AG04450 (cell line): ENCODE data around the gene KBTBD4. TPM values are rescaled to one million over a fixed set of nuclear protein-coding genes. Genes with fewer than 3 reads are reported as not detected.
"Not testable (repeated sequence)": the region's sequence is repeated elsewhere in the genome, so short reads cannot be mapped to it uniquely, and the experiment has no call there.

Experiments used
- CTCF ChIA-PET: fragments of 300-600, 350-600 bp; formaldehyde crosslinking; extraction: SDS; loops from one replicate; lab custom pipeline; 2022; ENCODE audit warnings: antibody characterized with exemption, inconsistent platforms; lab: Charles Lee
- POLR2A ChIA-PET: fragments of 350-600 bp; formaldehyde crosslinking; extraction: SDS; loops from one replicate; lab custom pipeline; 2021; ENCODE audit warnings: antibody characterized with exemption, inconsistent platforms; lab: Yijun Ruan, JAX
- DNase-seq: peaks from one replicate; pipeline ENCODE4 v3.0.0-alpha.2; 2011; ENCODE audit warnings: low read depth, low spot score
- H3K27ac ChIP-seq: one replicate; pipeline ENCODE4 v1.5.1; 2012; ENCODE audit warnings: low read depth, low read length, control low read depth
- H3K27me3 ChIP-seq: one replicate; pipeline ENCODE4 v1.6.0; 2012; ENCODE audit warnings: low read length; ENCODE audit not compliant: control insufficient read depth, insufficient read depth
- H3K4me3 ChIP-seq: 2 replicates; pipeline ENCODE4 v1.5.1; 2011; ENCODE audit warnings: mild to moderate bottlenecking, low read depth, low read length, control low read depth
- H3K9me3 ChIP-seq: 2 replicates; pipeline ENCODE4 v1.5.1; 2012; ENCODE audit warnings: low read length; ENCODE audit not compliant: control insufficient read depth, insufficient read depth
- CTCF ChIP-seq: IDR thresholded peaks from 2 replicates; pipeline ENCODE4 v1.5.1; 2011; ENCODE audit warnings: low read depth, low read length, control low read depth, inconsistent platforms
- polyA plus RNA-seq: library from polyadenylated mRNA; depleted of rRNA; stranded (reverse); fragments of >200 nt; gene quantifications from 2 replicates; pipeline ENCODE4 v1.2.3, GENCODE V29; 2011; rRNA removed
- small RNA-seq: library from RNA; depleted of rRNA; stranded (forward); fragments of <200 nt; gene quantifications from one replicate; pipeline ENCODE3, GENCODE V24; 2012; ENCODE audit warnings: low read depth; ENCODE audit not compliant: insufficient read length

Gene KBTBD4
- polyA plus RNA-seq, 1 experiment, result 20.0 TPM

GRCh38 chr11:47527186-47527585 lies 51.6 kb downstream of the KBTBD4 start:
- Histone ChIP-seq H3K4me3 (no peak overlapping the region), H3K27ac (no peak overlapping the region), H3K27me3 (no peaks in the 10 kb centered on the region), H3K9me3 (no peaks in the 10 kb centered on the region)
- no peak for DNase-seq
- TF ChIP-seq CTCF, result no peak
- CTCF ChIA-PET, result no interaction called here
- POLR2A ChIA-PET, result no interaction called here

- DNase-seq, CTCF ChIA-PET, H3K27me3 ChIP-seq, POLR2A ChIA-PET, H3K27ac ChIP-seq, H3K9me3 ChIP-seq, H3K4me3 ChIP-seq: not testable (repeated sequence)
Observed at GRCh38 chr11:47526032-47526431, 52.7 kb downstream of the KBTBD4 start.

- CTCF ChIA-PET, result interaction anchor here (1.1 to 1.5 kb wide), 2 partner anchors 14 to 29 kb away, joined by 3 to 6 read pairs; no protein-coding TSS in a partner anchor
- no peak for TF ChIP-seq CTCF
- Histone ChIP-seq H3K27me3 (no peaks in the 10 kb centered on the region), H3K4me3 (no peak overlapping the region), H3K9me3 (no peaks in the 10 kb centered on the region), H3K27ac (peak overlapping the region; percentile 66)
- POLR2A ChIA-PET, result interaction anchor here (1.5 kb wide), 1 partner anchor 28 kb away, joined by 3 read pairs; no protein-coding TSS in a partner anchor
- DNase-seq, result no peak
Observed at GRCh38 chr11:47524291-47524874, 54.4 kb downstream of the KBTBD4 start.

- H3K9me3 ChIP-seq, result no peaks in the 10 kb centered on the region
- no peak for TF ChIP-seq CTCF
- peak overlapping the region; percentile 21 for H3K4me3 ChIP-seq
- ChIA-PET CTCF (interaction anchor here (1.0 to 1.5 kb wide), 3 partner anchors 30 to 169 kb away, joined by 4 to 6 read pairs (median 4); partner anchors contain the start of gene CELF1), POLR2A (interaction anchor here (1.5 kb wide), 1 partner anchor 28 kb away, joined by 3 read pairs; no protein-coding TSS in a partner anchor)
- peak overlapping the region; percentile 77 for H3K27ac ChIP-seq
- peak; percentile 26 for DNase-seq
- H3K27me3 ChIP-seq, result no peaks in the 10 kb centered on the region
Observed at GRCh38 chr11:47523490-47524225, 55.1 kb downstream of the KBTBD4 start.

Small RNA genes within 50 kb of the gene (small RNA-seq; reads per million reads assigned to genes)
- not detected for gene RN7SL652P
- not detected for gene RNU5E-10P

Other genes starting within 250 kb of the KBTBD4 start
- gene MYBPC3, start 226.3 kb downstream of the KBTBD4 start, polyA plus RNA-seq, result not detected in 2 replicates
- not detected in 2 replicates for gene SPI1, start 200.4 kb downstream of the KBTBD4 start, polyA plus RNA-seq
- gene SLC39A13, start 170.4 kb downstream of the KBTBD4 start, polyA plus RNA-seq, result 54.4 and 65.9 TPM in 2 replicates
- gene PSMC3, start 152.5 kb downstream of the KBTBD4 start, polyA plus RNA-seq, result 211 and 290 TPM in 2 replicates
- 0.09 TPM in 1 of 2 replicates, not detected in the other for gene RAPSN, start 129.8 kb downstream of the KBTBD4 start, polyA plus RNA-seq
- 87.2 and 87.5 TPM in 2 replicates for gene CELF1, start 25.8 kb downstream of the KBTBD4 start, polyA plus RNA-seq
- gene PTPMT1, start 13.4 kb downstream of the KBTBD4 start, polyA plus RNA-seq, result 39.2 and 39.5 TPM in 2 replicates
- 103 and 106 TPM in 2 replicates for gene NDUFS3, start 104 bp upstream of the KBTBD4 start, polyA plus RNA-seq
- gene FAM180B, start 7.7 kb upstream of the KBTBD4 start, polyA plus RNA-seq, result not detected in 2 replicates
- gene C1QTNF4, start 15.4 kb upstream of the KBTBD4 start, polyA plus RNA-seq, result 0.14 and 0.19 TPM in 2 replicates
- gene MTCH2, start 63.6 kb upstream of the KBTBD4 start, polyA plus RNA-seq, result 175 and 194 TPM in 2 replicates
- gene AGBL2, start 136.4 kb upstream of the KBTBD4 start, polyA plus RNA-seq, result 2.0 and 2.2 TPM in 2 replicates
- 60.6 and 74.2 TPM in 2 replicates for gene FNBP4, start 188.4 kb upstream of the KBTBD4 start, polyA plus RNA-seq